Liver (tissue), 9 donors: ENCODE data around the gene BRD1. TPM values are rescaled to one million over a fixed set of nuclear protein-coding genes. Genes with fewer than 3 reads are reported as not detected.

ENCODE experiments used
- DNase-seq: peaks from one replicate; pipeline ENCODE4 v3.0.0-alpha.2; 2017; ENCODE audit warnings: low spot score
- H3K27ac ChIP-seq, 2 donors: one replicate each; pipeline ENCODE4 v1.7.0; 2013; ENCODE audit warnings: inconsistent platforms in 2 of 2, low read length in 2 of 2, control low read depth in 1 of 2, low read depth in 1 of 2, mild to moderate bottlenecking in 1 of 2
- H3K27me3 ChIP-seq, 4 donors: one replicate each; pipeline versions ENCODE4 v1.6.1 to v1.7.0; 2013; ENCODE audit warnings: low read length in 3 of 4, inconsistent platforms in 1 of 4, mild to moderate bottlenecking in 1 of 4, moderate library complexity in 1 of 4; ENCODE audit not compliant: control insufficient read depth in 4 of 4, insufficient read depth in 4 of 4
- H3K36me3 ChIP-seq, 4 donors: one replicate each; pipeline versions ENCODE4 v1.6.1 to v1.7.0; 2013; ENCODE audit warnings: low read length in 3 of 4, mild to moderate bottlenecking in 3 of 4, low read depth in 1 of 4, moderate library complexity in 1 of 4; ENCODE audit not compliant: control insufficient read depth in 4 of 4, insufficient read depth in 3 of 4
- H3K4me1 ChIP-seq, 4 donors: one replicate each; pipeline versions ENCODE4 v1.6.1 to v1.7.0; 2013; ENCODE audit warnings: low read length in 3 of 4, mild to moderate bottlenecking in 3 of 4, moderate library complexity in 1 of 4; ENCODE audit not compliant: control insufficient read depth in 4 of 4, insufficient read depth in 4 of 4
- H3K4me3 ChIP-seq, 3 donors: one replicate each; pipeline versions ENCODE4 v1.6.1 to v1.7.0; 2013; ENCODE audit warnings: low read length in 3 of 3, control low read depth in 1 of 3, low read depth in 1 of 3, mild to moderate bottlenecking in 1 of 3
- H3K9ac ChIP-seq, 2 donors: one replicate each; pipeline ENCODE4 v1.7.0; 2013; ENCODE audit warnings: low read length in 2 of 2, mild to moderate bottlenecking in 2 of 2, moderate library complexity in 2 of 2, control low read depth in 1 of 2, low read depth in 1 of 2
- H3K9me3 ChIP-seq, 4 donors: one replicate each; pipeline versions ENCODE4 v1.6.1 to v1.7.0; 2013; ENCODE audit warnings: low read length in 3 of 4; ENCODE audit not compliant: control insufficient read depth in 4 of 4
- ATF3 ChIP-seq: IDR thresholded peaks from 2 replicates; pipeline ENCODE4 v1.6.1; 2016; ENCODE audit warnings: antibody characterized with exemption
- FOXA1 ChIP-seq: IDR thresholded peaks from 2 replicates; pipeline ENCODE4 v1.6.1; 2016; ENCODE audit warnings: antibody characterized with exemption
- FOXA2 ChIP-seq: IDR thresholded peaks from 2 replicates; pipeline ENCODE4 v1.6.1; 2016; ENCODE audit warnings: antibody characterized with exemption
- JUND ChIP-seq, 2 donors: IDR thresholded peaks; 2 replicates each; pipeline ENCODE4 v1.6.1; 2016; ENCODE audit warnings: antibody characterized with exemption in 2 of 2
- NR2F2 ChIP-seq: IDR thresholded peaks from 2 replicates; pipeline ENCODE4 v1.6.1; 2016; ENCODE audit warnings: antibody characterized with exemption
- RAD21 ChIP-seq, 2 donors: IDR thresholded peaks; 2 replicates each; pipeline ENCODE4 v1.6.1; 2016; ENCODE audit warnings: antibody characterized with exemption in 2 of 2, mild to moderate bottlenecking in 2 of 2
- REST ChIP-seq: IDR thresholded peaks from 2 replicates; pipeline ENCODE4 v1.6.1; 2016; ENCODE audit warnings: antibody characterized with exemption, mild to moderate bottlenecking
- RXRA ChIP-seq, 2 donors: IDR thresholded peaks; 2 replicates each; pipeline ENCODE4 v1.6.1; 2017 to 2018; ENCODE audit warnings: antibody characterized with exemption in 2 of 2, mild to moderate bottlenecking in 1 of 2
- SP1 ChIP-seq: IDR thresholded peaks from 2 replicates; pipeline ENCODE4 v1.6.1; 2018; ENCODE audit warnings: antibody characterized with exemption, mild to moderate bottlenecking
- TAF1 ChIP-seq: conservative IDR thresholded peaks from 2 replicates; pipeline ENCODE4 v1.6.1; 2016; ENCODE audit warnings: antibody characterized with exemption, mild to moderate bottlenecking
- YY1 ChIP-seq: IDR thresholded peaks from 2 replicates; pipeline ENCODE4 v1.6.1; 2016; ENCODE audit warnings: antibody characterized with exemption, mild to moderate bottlenecking
- WGBS: extraction: QIAGEN DNeasy Blood & Tissue Kit; methylation state at CpG from one replicate; pipeline ENCODE4 v1.1.7; 2013; 5-methylcytosine and 5-hydroxymethylcytosine counted together
- polyA plus RNA-seq, 2 donors: library from polyadenylated mRNA; stranded (reverse) in 1 of 2; unstranded in 1 of 2; fragments of 200-250 nt in 1 of 2; fragments of >200 nt in 1 of 2; fragmentation: Nextera tagmentation in 1 of 2; extraction: Ambion mirVana in 1 of 2; gene quantifications; one replicate each; pipeline versions ENCODE4 v1.2.1 to v1.2.3, GENCODE V29; 2013 to 2015
- total RNA-seq, 2 donors: library from RNA; depleted of rRNA; stranded (reverse); fragments of >200 nt; gene quantifications; one replicate each; pipeline ENCODE4 v1.2.3, GENCODE V29; 2014
- TF ChIP-seq, protein P1 (sequence below): fragments of 150-350 bp; IDR thresholded peaks from 2 replicates; pipeline ENCODE4 v1.5.1; 2017; ENCODE audit warnings: improper control_type of control experiment, low read depth, low read length; ENCODE audit not compliant: missing input control
- TF ChIP-seq, protein P2 (sequence below): IDR thresholded peaks from 2 replicates; pipeline ENCODE4 v1.6.1; 2016; ENCODE audit warnings: antibody characterized with exemption
- donor health status: healthy.
- donor health status: healthy.
- donor health status: healthy.
- donor health status: healthy.
- donor health status: healthy.

Gene BRD1
- total and polyA plus RNA-seq, 4 donors: 3.3 to 20.7 (median 11.6) TPM

DNA sequence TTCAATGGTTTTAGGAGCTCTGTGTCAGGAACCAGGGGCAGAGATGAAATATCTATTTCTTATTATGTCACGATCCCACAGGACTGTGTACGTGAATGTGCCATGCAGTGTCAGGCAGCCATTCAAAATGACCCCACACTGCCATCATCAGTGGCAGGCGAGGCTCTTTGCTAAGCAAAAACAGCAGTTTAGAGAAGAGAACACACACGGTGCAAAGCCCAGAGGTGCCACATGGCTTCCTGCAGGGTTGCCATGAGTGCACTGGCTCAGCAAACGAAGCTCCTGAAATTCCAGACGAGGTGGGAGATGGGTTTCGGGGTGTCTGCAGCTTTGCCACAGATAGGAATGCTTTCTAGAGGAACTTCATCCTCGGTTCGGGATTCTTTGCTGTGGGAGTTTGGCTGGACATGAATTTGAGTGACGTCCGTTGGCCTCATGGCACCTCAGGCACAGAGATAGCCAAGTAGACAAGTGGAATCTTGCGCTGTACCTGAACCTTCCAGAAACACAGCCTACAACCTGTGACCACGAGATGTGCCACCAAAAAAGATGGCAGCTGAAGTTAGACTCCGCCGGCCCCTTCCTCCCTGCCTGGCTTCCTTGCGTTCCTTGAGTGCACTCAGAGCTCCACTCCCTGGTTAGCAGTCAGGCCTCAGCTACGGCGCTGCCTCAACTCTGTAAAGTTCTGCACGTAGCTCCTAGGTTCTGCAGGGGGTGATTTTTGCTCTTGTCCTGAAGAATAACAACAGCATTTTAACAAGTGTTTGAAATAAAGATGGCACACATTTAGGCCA lies 18.2 kb upstream of the BRD1 start:
- H3K4me3 ChIP-seq: no peak overlapping the region
- TF ChIP-seq REST (no peak), SP1 (no peak), NR2F2 (no peak), RAD21 (IDR thresholded peaks at IDR 0.05) (no peak), TAF1 (no peak), RXRA (IDR thresholded peaks at IDR 0.05) (no peak), ATF3 (no peak), FOXA1 (no peak), YY1 (no peak), FOXA2 (no peak)
- TF ChIP-seq, protein P1, sequence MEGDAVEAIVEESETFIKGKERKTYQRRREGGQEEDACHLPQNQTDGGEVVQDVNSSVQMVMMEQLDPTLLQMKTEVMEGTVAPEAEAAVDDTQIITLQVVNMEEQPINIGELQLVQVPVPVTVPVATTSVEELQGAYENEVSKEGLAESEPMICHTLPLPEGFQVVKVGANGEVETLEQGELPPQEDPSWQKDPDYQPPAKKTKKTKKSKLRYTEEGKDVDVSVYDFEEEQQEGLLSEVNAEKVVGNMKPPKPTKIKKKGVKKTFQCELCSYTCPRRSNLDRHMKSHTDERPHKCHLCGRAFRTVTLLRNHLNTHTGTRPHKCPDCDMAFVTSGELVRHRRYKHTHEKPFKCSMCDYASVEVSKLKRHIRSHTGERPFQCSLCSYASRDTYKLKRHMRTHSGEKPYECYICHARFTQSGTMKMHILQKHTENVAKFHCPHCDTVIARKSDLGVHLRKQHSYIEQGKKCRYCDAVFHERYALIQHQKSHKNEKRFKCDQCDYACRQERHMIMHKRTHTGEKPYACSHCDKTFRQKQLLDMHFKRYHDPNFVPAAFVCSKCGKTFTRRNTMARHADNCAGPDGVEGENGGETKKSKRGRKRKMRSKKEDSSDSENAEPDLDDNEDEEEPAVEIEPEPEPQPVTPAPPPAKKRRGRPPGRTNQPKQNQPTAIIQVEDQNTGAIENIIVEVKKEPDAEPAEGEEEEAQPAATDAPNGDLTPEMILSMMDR: no peak
- TF ChIP-seq, protein P2, sequence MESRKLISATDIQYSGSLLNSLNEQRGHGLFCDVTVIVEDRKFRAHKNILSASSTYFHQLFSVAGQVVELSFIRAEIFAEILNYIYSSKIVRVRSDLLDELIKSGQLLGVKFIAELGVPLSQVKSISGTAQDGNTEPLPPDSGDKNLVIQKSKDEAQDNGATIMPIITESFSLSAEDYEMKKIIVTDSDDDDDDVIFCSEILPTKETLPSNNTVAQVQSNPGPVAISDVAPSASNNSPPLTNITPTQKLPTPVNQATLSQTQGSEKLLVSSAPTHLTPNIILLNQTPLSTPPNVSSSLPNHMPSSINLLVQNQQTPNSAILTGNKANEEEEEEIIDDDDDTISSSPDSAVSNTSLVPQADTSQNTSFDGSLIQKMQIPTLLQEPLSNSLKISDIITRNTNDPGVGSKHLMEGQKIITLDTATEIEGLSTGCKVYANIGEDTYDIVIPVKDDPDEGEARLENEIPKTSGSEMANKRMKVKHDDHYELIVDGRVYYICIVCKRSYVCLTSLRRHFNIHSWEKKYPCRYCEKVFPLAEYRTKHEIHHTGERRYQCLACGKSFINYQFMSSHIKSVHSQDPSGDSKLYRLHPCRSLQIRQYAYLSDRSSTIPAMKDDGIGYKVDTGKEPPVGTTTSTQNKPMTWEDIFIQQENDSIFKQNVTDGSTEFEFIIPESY: no peak
- H3K4me1 ChIP-seq: peaks cover 0 to 20% (median 9%) of the 10 kb centered on the region in 4 donors
- H3K9me3 ChIP-seq: no peaks in the 10 kb centered on the region
- 87% methylated on average over 19 of the region's 19 CpGs for WGBS
- no peak overlapping the region for H3K27ac ChIP-seq
- H3K36me3 ChIP-seq: no peaks in the 10 kb centered on the region
- H3K9ac ChIP-seq: no peak overlapping the region
- H3K27me3 ChIP-seq: no peaks in the 10 kb centered on the region
- no peak for DNase-seq

DNA sequence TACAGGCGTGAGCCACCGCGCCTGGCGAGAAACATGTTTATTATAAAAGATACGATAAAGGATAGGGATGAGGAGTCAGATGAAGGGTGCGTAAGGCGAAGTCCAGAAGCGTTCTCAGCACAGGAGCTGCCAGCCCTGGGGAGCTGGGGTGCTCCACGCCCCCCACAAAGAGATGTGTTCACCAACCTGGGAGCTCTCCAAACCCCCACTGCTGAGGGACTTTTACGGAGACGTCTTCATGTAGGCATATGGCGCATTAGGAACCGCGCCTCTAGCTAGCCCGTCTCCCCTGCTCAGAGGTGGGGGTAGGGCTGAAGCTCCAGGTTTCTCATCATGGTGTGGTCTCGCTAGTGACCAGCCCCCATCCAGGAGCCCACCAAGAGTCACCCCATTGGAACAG lies 17.6 kb upstream of the BRD1 start:
- H3K4me3 ChIP-seq: no peak overlapping the region
- WGBS: 89% methylated on average over 16 of the region's 16 CpGs
- no peaks in the 10 kb centered on the region for H3K27me3 ChIP-seq
- no peak for DNase-seq
- no peaks in the 10 kb centered on the region for H3K9me3 ChIP-seq
- TF ChIP-seq, protein P2: no peak
- TF ChIP-seq RXRA (IDR thresholded peaks at IDR 0.05): no peak
- no peak for TF ChIP-seq SP1
- no peak for TF ChIP-seq JUND (IDR thresholded peaks at IDR 0.05)
- no peaks in the 10 kb centered on the region for H3K36me3 ChIP-seq
- H3K27ac ChIP-seq: no peak overlapping the region
- peaks cover 0 to 20% (median 9%) of the 10 kb centered on the region in 4 donors for H3K4me1 ChIP-seq
- no peak overlapping the region for H3K9ac ChIP-seq
